ENCODE measurements around the gene KCNAB1.
"Not testable (repeated sequence)": the region's sequence is repeated elsewhere in the genome, so short reads cannot be mapped to it uniquely, and the experiment has no call there.

The KCNAB1 gene

DNA sequence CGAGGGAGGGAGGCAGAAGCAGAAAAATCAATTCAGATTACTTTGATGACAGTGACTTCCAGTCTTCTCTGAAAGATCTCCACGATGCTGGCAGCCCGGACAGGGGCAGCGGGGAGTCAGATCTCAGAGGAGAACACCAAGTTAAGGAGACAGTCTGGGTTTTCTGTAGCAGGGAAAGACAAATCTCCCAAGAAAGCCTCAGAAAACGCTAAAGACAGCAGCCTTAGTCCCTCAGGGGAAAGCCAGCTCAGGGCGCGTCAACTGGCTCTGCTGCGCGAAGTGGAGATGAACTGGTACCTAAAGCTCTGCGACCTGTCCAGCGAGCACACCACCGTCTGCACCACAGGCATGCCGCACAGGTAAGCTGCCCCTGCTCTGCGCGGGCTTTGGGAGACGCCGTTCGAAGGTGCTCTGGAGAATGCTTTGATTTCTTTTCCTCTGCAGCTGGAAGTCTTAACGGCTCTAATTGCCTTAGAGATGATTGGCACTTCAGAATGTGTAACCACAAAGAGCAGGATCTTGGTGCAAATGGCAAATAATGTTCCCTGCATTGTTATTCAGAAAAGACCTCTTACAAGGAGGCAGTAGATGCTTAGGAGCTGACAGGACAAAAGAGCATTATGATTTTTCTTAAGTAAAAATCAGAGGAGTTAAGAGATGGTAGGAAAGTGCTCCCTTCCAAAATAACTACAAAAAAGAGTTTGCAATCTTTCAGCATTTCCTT lies at the start of gene KCNAB1:
TSS of gene KCNAB1 (plus strand) at position 51 of the 724 bp plus-strand sequence.
- FAIRE-seq, result no peak

GRCh38 chr3:156071031-156071430 lies 49.3 kb upstream of the KCNAB1 start:
- no peak for FAIRE-seq

- FAIRE-seq, result not testable (repeated sequence)
Observed at GRCh38 chr3:156072950-156073657, 47.3 kb upstream of the KCNAB1 start.

- FAIRE-seq, result no peak
Observed at GRCh38 chr3:156090126-156090525, 30.3 kb upstream of the KCNAB1 start.

GRCh38 chr3:156093964-156094363 lies 26.4 kb upstream of the KCNAB1 start:
- FAIRE-seq, result no peak

GRCh38 chr3:156094391-156094790 lies 26.0 kb upstream of the KCNAB1 start:
- no peak for FAIRE-seq

- not testable (repeated sequence) for FAIRE-seq
Observed at GRCh38 chr3:156095652-156096051, 24.7 kb upstream of the KCNAB1 start.

- no peak for FAIRE-seq
Observed at GRCh38 chr3:156098437-156099035, 21.8 kb upstream of the KCNAB1 start.

DNA sequence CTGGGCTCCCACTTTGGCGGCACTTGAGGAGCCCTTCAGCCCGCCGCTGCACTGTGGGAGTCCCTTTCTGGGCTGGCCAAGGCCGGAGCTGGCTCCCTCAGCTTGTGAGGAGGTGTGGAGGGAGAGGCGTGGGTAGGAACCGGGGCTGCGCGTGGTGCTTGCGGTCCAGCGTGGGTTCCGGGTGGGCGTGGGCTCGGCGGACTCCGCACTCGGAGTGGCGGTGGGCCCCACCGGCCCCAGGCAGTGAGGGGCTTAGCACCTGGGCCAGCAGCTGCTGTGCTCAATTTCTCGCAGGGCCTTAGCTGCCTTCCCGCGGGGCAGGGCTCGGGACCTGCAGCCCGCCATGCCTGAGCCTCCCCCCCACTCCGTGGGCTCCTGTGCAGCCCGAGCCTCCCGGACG lies 21.0 kb upstream of the KCNAB1 start:
- FAIRE-seq, result not testable (repeated sequence)

DNA sequence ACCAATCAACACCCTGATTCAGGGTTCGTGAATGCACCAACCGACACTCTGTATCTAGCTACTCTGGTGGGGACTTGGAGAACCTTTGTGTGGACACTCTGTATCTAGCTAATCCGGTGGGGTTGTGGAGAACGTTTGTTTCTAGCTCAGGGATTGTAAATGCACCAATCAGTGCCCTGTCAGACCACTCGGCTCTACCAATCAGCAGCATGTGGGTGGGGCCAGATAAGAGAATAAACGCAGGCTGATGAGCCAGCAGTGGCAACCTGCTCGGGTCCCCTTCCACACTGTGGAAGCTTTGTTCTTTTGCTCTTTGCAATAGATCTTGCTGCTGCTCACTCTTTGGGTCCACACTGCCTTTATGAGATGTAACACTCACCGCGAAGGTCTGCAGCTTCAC lies 20.4 kb upstream of the KCNAB1 start:
- FAIRE-seq, result not testable (repeated sequence)

DNA sequence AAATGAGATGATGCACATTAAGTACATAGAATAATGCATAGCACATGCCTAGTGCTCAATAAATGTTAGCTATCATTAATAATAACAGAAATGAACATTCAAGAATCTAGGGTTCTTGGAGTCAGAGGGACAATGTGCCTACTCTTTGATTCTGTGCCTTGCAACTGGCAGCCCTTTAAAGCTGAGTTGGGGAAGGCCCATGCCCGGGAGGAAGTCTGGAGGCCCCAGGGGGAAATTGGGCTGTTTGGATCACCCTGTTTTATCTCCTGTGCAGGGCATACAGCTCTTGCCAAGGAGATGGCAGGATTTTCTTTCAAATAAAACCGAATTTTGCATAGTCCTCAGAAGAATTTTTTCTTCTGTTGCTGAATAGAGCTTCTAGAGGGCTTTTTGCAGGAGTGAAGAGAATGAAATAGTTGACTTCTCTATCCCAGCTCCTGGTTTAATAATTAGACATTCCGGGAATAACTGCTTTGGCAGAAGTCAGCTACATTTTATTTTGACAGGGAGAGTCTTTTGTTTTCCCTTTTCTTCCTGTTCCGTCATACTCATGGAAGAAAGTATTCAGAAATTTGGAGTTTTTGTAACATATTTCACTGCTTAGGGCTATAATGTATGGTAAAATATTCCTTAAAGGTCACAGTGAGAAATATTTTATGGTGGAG lies 18.0 kb upstream of the KCNAB1 start:
- FAIRE-seq, result no peak

DNA sequence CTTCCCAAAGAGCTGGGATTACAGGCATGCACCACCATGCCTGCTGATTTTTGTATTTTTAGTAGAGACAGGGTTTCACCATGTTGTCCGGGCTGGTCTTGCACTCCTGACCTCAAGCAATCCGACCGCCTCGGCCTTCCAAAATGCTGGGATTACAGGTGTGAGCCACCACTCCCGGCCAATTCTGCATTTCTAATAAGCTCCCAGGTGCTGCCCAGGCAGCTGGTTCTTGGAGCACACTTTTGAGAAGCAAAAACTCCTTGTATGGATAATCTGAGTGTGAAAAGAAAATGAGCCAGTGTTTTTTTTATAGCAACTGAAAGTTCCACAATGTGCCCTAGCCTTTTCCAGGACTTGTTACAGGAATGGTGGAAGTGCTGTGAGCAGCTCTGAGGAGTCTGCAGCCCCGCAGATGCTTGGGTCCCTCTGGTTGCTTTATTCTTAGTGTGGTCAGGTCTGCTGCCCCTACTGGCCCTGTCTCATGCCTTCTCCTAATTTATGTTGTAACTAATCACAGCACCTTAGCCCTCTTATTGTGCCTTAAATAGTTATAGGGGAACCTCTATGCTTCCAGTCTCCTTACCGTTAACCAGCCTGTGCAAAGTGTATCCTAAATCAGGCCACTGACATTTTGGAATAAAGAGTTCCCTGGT lies 13.5 kb upstream of the KCNAB1 start:
- no peak for FAIRE-seq

GRCh38 chr3:156107504-156107903 lies 12.9 kb upstream of the KCNAB1 start:
- FAIRE-seq, result no peak

- no peak for FAIRE-seq
Observed at GRCh38 chr3:156108616-156109015, 11.8 kb upstream of the KCNAB1 start.

DNA sequence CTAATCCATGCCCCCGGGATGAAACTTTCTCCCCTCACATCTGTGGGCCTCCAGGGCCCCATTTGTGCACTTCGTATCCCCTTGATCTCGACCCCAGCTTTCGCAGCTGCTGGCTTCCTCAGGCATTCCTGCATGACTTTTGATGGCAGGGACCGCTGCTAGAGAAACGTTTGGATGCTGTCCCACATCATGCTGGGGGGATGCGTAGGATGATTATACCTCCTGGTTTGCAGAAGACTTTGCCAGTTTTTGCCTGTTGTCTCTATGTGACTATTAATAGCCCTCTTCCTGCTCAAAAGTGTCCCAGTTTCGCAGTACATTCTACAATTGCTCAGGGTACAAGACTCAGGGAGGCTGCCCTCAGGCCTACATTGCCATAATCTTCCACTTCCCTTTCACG lies 10.4 kb upstream of the KCNAB1 start:
- no peak for FAIRE-seq

DNA sequence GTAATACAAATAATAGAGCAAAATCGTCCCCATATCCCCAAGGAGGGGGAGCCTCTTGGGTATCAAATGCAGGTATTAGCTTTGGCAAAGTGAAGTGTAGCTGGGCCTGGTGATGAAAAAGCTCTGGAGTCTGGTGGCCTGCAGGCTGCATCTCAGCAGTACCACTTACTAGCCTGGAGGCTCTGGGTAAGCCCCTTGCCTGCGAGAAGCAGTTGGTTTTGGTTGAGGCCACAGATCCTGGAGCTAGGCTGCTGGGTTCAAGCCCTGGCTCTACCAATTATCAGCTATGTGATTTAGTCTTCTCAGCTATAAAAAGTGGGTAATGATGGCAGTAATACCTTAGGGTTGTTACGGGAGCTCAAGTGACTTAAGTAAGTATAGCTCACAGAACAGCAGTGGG lies 6.1 kb downstream of the KCNAB1 start:
- FAIRE-seq, result no peak

- no peak for FAIRE-seq
Observed at GRCh38 chr3:156131241-156131640, 10.9 kb downstream of the KCNAB1 start.

- FAIRE-seq, result no peak
Observed at GRCh38 chr3:156131799-156132198, 11.4 kb downstream of the KCNAB1 start.

DNA sequence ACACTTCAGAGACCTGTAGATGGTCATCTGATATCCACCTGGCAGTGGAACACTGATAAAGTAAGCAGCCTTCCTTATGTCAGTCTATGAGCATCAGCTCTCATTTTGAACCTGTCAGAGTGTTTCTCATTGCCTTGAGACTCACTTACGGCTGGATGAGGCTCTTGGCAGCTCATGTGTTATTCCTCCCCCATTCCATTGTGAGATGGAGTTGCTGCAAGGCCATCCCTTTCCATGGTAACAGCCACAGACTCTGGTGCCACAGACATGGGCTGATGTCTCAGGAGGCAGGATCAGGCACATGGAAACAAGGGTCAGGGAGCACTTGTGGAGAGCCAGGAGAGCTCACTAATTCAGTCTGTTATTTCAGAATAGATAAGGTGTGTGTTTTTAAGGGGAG lies 11.9 kb downstream of the KCNAB1 start:
- no peak for FAIRE-seq

DNA sequence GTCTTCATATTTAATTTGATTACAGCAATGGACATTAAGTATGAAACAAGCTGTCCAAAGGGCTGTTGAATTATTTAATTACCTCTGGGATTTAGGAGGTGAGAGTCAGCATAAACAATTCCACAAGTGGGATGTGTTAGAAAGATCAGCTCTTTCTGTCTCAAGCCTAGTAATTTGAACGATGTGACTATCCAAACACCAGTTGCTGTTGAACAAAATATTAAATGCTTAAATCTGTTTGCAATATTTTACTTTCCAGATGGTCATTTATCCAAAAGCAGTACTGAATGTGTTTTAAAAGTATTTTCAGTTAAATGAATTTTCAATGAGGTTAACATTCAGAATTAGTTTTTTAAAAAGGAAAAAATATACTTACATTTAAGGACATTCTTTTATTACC lies 12.7 kb downstream of the KCNAB1 start:
- FAIRE-seq, result peak; percentile 37

- no peak for FAIRE-seq
Observed at GRCh38 chr3:156135921-156136638, 15.7 kb downstream of the KCNAB1 start.

DNA sequence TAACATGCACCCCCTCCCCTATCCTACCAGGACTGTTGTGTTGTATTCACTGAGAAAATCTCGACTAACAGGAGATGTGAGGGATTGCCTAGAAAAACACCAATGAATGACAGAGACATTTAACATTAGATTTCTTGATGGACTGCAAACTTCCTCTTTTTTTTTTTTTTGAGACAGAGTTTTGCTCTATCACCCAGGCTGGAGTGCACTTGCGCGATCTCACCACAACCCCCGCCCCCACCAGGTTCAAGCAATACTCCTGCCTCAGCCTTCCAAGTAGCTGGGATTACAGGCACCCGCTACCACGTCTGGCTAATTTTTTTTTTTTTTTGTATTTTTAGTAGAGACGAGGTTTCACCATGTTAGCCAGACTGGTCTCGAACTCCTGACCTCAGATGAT lies 17.0 kb downstream of the KCNAB1 start:
- not testable (repeated sequence) for FAIRE-seq

Data from A204.1 (cell line).